Astrocyte of the spinal cord (primary cell): ENCODE measurements around the gene MYO5C.

Source experiments
- DNase-seq: peaks from one replicate; pipeline ENCODE4 v3.0.0; 2011; ENCODE audit warnings: low read depth, low spot score
- H3K4me3 ChIP-seq: 2 replicates; pipeline ENCODE4 v1.5.1; 2011; ENCODE audit warnings: low read depth, mild to moderate bottlenecking, low read length, moderate library complexity
- CTCF ChIP-seq: IDR thresholded peaks from 2 replicates; pipeline ENCODE4 v1.5.1; 2012; ENCODE audit warnings: low read depth, mild to moderate bottlenecking, low read length, inconsistent platforms
- in situ Hi-C: cut with HindIII; loops from 2 replicates; pipeline ENCODE4 v1.10.0; 2017; ENCODE audit warnings: low sequenced_read_pairs

MYO5C gene

DNA sequence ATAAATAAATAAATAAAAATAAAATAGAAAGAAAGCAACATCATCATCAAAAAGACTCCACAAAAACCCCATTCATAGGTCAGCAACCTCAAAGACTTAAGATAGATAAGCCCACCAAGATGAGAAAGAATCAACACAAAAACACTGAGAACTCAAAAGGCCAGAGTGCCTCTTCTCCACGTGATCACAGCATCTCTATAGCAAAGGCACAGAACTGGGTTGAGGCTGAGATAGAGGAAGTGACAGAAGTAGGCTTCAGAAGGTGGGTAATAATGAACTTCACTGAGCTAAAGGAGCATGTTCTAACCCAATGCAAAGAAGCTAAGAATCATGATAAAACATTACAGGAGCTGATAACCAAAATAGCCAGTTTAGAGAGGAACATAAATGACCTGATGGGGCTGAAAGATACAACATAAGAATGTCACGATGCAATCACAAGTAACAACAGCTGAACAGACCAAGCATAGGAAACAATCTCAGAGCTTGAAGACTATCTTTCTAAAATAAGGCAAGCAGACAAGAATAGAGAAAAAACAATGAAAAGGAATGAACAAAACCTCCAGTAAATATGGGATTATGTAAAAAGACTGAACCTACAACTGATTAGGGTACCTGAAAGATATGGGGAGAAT lies 130.9 kb downstream of the MYO5C start:
- in situ Hi-C loops: no loop called here
- no peak for DNase-seq
- TF ChIP-seq CTCF: no peak
- no peak overlapping the region for H3K4me3 ChIP-seq

GRCh38 chr15:52163321-52164190 lies 132.0 kb downstream of the MYO5C start:
- DNase-seq: no peak
- in situ Hi-C loops: no loop called here
- H3K4me3 ChIP-seq: no peak overlapping the region
- peak; percentile 19 for TF ChIP-seq CTCF

- H3K4me3 ChIP-seq: no peak overlapping the region
- TF ChIP-seq CTCF: no peak
- DNase-seq: no peak
- in situ Hi-C loops: no loop called here
Observed at GRCh38 chr15:52162876-52163275, 132.7 kb downstream of the MYO5C start.

DNA sequence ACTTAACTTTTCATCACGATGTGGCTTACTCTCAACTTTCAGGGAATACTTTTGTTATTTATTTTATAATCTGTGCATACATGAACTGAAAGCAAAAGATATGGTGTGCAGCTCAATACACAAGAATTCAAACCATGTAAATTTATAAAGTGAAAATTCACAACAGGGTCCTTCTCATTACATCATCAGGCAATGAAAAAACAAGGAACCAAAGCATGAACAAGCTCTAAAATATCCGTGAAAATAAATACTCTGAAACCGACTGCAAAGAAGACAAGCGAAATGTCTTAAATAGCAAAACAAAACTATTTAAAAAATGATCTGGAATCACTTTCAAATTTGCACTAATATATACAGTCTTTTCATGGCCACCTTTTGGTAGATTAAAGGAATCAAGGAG lies 133.3 kb downstream of the MYO5C start:
- peak; percentile 51 for DNase-seq
- in situ Hi-C loops: no loop called here
- H3K4me3 ChIP-seq: no peak overlapping the region
- no peak for TF ChIP-seq CTCF

DNA sequence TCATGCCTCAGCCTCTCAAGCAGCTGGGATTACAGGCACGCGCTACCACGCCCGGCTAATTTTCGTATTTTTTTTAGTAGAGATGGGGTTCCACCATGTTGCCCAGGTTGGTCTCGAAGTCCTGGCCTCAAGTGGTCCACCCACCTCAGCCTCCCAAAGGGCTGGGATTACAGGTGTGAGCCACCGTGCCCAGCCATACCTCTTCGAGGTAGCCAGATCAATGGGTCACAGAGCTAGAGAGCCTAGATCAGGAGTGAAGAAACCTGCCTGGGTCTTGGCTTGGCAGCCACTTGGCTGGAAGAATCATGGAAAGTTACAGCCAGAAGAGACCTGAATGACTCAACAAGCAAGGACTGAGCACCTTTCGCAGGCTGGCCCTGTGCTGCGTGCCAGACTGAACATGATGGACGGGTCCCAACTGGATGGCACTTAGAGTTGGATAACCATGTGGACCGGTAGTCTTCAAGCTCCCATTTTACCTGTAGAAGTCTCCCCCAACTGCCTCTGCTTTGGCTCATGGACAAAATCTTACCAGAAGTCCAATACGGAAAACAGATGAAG lies 134.1 kb downstream of the MYO5C start:
- H3K4me3 ChIP-seq: no peak overlapping the region
- no peak for DNase-seq
- no peak for TF ChIP-seq CTCF
- in situ Hi-C loops: no loop called here

DNA sequence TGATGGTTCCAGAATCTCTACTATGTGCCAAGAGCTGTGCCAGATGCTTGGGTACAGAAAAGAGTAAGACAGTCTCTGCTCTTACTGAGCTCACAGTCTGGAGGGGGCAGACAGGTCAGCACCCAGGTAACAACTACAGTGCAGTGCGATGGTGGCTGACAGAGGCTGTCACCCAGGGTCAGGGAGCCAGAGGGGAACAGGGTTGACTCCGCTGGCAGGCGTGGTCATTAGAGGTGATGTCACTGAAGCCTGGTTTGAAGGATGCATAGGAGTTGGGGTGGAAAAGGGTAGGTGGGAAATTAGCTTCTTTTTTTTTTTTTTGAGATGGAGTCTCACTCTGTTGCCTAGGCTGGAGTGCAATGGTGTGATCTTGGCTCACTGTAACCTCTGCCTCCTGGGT lies 136.0 kb downstream of the MYO5C start:
- in situ Hi-C loops: no loop called here
- no peak for TF ChIP-seq CTCF

More for the DNA sequence above, 136.0 kb downstream of the MYO5C start:
- DNase-seq: no peak
- no peak overlapping the region for H3K4me3 ChIP-seq
